SK-N-SH treated with all-trans-retinoic acid at 6 μM for 48 hours (cell line): Measurements from ENCODE around the gene ZNF91.

ENCODE experiments used
- TF ChIP-seq, protein P1 (sequence below): fragments of 250-450 bp; sonication (Bioruptor Pico); IDR thresholded peaks from 2 replicates; pipeline ENCODE4 v1.5.0; 2020; ENCODE audit warnings: mild to moderate bottlenecking, moderate library complexity
- TF ChIP-seq, protein P2 (sequence below): fragments of 250-450 bp; sonication (Bioruptor Pico); IDR thresholded peaks from 2 replicates; pipeline ENCODE4 v1.8.0; 2021; ENCODE audit warnings: low read depth, mild to moderate bottlenecking, moderate library complexity, borderline replicate concordance

DNA sequence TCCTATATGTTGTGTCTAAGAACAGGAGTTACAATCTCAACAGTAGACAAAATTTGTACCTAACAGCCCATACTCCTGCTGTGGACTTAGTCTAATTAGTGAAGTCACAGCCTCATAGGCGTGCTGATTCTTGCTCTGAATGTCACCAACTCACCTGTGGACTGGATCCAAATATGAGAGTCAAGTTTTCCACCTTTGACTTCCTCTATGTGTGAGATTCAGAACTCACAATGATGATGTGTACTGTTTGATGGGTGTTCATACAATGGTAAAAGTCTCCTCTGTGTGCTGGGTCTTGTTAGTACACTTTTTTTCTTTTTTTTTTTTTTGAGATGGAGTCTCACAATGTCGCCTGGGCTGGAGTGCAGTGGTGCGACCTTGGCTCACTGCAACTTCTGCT lies 7.8 kb upstream of the ZNF91 start:
- TF ChIP-seq, protein P1, sequence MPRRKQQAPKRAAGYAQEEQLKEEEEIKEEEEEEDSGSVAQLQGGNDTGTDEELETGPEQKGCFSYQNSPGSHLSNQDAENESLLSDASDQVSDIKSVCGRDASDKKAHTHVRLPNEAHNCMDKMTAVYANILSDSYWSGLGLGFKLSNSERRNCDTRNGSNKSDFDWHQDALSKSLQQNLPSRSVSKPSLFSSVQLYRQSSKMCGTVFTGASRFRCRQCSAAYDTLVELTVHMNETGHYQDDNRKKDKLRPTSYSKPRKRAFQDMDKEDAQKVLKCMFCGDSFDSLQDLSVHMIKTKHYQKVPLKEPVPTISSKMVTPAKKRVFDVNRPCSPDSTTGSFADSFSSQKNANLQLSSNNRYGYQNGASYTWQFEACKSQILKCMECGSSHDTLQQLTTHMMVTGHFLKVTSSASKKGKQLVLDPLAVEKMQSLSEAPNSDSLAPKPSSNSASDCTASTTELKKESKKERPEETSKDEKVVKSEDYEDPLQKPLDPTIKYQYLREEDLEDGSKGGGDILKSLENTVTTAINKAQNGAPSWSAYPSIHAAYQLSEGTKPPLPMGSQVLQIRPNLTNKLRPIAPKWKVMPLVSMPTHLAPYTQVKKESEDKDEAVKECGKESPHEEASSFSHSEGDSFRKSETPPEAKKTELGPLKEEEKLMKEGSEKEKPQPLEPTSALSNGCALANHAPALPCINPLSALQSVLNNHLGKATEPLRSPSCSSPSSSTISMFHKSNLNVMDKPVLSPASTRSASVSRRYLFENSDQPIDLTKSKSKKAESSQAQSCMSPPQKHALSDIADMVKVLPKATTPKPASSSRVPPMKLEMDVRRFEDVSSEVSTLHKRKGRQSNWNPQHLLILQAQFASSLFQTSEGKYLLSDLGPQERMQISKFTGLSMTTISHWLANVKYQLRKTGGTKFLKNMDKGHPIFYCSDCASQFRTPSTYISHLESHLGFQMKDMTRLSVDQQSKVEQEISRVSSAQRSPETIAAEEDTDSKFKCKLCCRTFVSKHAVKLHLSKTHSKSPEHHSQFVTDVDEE: no peak
- TF ChIP-seq, protein P2, sequence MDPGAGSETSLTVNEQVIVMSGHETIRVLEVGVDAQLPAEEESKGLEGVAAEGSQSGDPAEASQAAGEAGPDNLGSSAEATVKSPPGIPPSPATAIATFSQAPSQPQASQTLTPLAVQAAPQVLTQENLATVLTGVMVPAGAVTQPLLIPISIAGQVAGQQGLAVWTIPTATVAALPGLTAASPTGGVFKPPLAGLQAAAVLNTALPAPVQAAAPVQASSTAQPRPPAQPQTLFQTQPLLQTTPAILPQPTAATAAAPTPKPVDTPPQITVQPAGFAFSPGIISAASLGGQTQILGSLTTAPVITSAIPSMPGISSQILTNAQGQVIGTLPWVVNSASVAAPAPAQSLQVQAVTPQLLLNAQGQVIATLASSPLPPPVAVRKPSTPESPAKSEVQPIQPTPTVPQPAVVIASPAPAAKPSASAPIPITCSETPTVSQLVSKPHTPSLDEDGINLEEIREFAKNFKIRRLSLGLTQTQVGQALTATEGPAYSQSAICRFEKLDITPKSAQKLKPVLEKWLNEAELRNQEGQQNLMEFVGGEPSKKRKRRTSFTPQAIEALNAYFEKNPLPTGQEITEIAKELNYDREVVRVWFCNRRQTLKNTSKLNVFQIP: no peak
